ENCODE data around the gene TMEM205. TPM values are rescaled to one million over a fixed set of nuclear protein-coding genes. Genes with fewer than 3 reads are reported as not detected.

TMEM205 gene
- total and polyA plus RNA-seq, 2 of the 13 experiments (the other 11 are each of a cell fraction or from before 2014, with no cell fraction given): 45.5 to 98.7 TPM

- H4K20me1 ChIP-seq (ENCODE audit: insufficient read depth, low read length): no peaks in the 10 kb centered on the region
- no TSS peak for BruUV-seq (replicated peaks)
- H3K4me1 ChIP-seq (ENCODE audit: insufficient read depth, low read length): peaks cover 28% of the 10 kb centered on the region
- H3K36me3 ChIP-seq (replicated peaks in 1 of 2; ENCODE audit: control insufficient read depth in 1 of 2, insufficient read depth in 2 of 2, low read length in 2 of 2): no peaks in the 10 kb centered on the region
- no peaks in the 10 kb centered on the region for H3K9me3 ChIP-seq (ENCODE audit: low read length)
- POLR2A ChIA-PET: interaction anchor here (3.0 kb wide), 1 partner anchor 80 kb away, joined by 8 read pairs; the partner anchor contains the start of gene SWSAP1
- in situ Hi-C loops (cut with HindIII; ENCODE audit: extremely low pct_ligation_motif_present, low pct_unique_long_range_greater_than_20kb): no loop called here
- no peak overlapping the region for H3K27ac ChIP-seq (ENCODE audit: extremely low read length, insufficient read depth, low read length)
- no peak overlapping the region for H2AFZ ChIP-seq (ENCODE audit: low read length)
- no peak overlapping the region for H3K4me2 ChIP-seq (ENCODE audit: low read depth, low read length)
- intact Hi-C loops (cut with micrococcal nuclease; ENCODE audit: unreplicated experiment): loop anchor here (10.0 kb wide), 1 partner anchor 150 kb away; no protein-coding TSS in a partner anchor
- H3K4me3 ChIP-seq (replicated peaks in 1 of 3; ENCODE audit: insufficient read depth in 1 of 3, low read depth in 2 of 3, low read length in 3 of 3): no peak overlapping the region
- H3K27me3 ChIP-seq (ENCODE audit: control insufficient read depth in 1 of 2, insufficient read depth in 2 of 2, low read length in 2 of 2): peaks cover 3 to 19% of the 10 kb centered on the region in 2 experiments; a peak in 4 of 5 replicates
- TF ChIP-seq ZNF768 (CRISPR knock-in tag; IDR thresholded peaks at IDR 0.05) (peak; percentile 82), GLMP (CRISPR knock-in tag; IDR thresholded peaks at IDR 0.05; ENCODE audit: borderline replicate concordance) (no peak)
- no peaks in the 10 kb centered on the region for H3K79me2 ChIP-seq (ENCODE audit: insufficient read depth, low read length)
- CTCF ChIA-PET (ENCODE audit: low intra/inter-chr PET ratio, low total read pairs): no interaction called here
- WGBS (ENCODE audit: low lambda C conversion rate): 61% methylated on average over 4 of the region's 4 CpGs
- FAIRE-seq: no peak
- no peak overlapping the region for H3K9ac ChIP-seq (ENCODE audit: insufficient read depth, low read depth, low read length)
- DNase-seq (ENCODE audit: low spot score): no peak
- no peak for ATAC-seq
Measured at GRCh38 chr19:11295180-11295579, 50.9 kb downstream of the TMEM205 start.

GRCh38 chr19:11293433-11294389 is 52.4 kb downstream of the TMEM205 start:
- H4K20me1 ChIP-seq (ENCODE audit: insufficient read depth, low read length): no peaks in the 10 kb centered on the region
- peaks cover 43% of the 10 kb centered on the region for H3K4me1 ChIP-seq (ENCODE audit: insufficient read depth, low read length)
- peak overlapping the region; percentile 81 for H3K4me2 ChIP-seq (ENCODE audit: low read depth, low read length)
- DNase-seq (ENCODE audit: low spot score) (peak; percentile 78), ATAC-seq (peak; percentile 96), FAIRE-seq (peak; percentile 46)
- no peaks in the 10 kb centered on the region for H3K36me3 ChIP-seq (replicated peaks in 1 of 2; ENCODE audit: control insufficient read depth in 1 of 2, insufficient read depth in 2 of 2, low read length in 2 of 2)
- no peak overlapping the region for H3K27ac ChIP-seq (ENCODE audit: extremely low read length, insufficient read depth, low read length)
- CTCF ChIA-PET (ENCODE audit: low intra/inter-chr PET ratio, low total read pairs): interaction anchor here (1.0 to 1.8 kb wide), 4 partner anchors 87 to 189 kb away, joined by 3 to 10 read pairs (median 8); no protein-coding TSS in a partner anchor
- no peak overlapping the region for H3K9ac ChIP-seq (ENCODE audit: insufficient read depth, low read depth, low read length)
- no peak overlapping the region for H2AFZ ChIP-seq (ENCODE audit: low read length)
- WGBS (ENCODE audit: low lambda C conversion rate): 11% methylated on average over 21 of the region's 41 CpGs
- POLR2A ChIA-PET: interaction anchor here (0.6 to 1.0 kb wide), 8 partner anchors 25 to 187 kb away, joined by 3 to 11 read pairs (median 3); partner anchors contain the start of genes CCDC159, ODAD3, PRKCSH and SWSAP1
- intact Hi-C loops (cut with micrococcal nuclease; ENCODE audit: unreplicated experiment) (loop anchor here (2.0 to 10.0 kb wide), 2 partner anchors 87 to 151 kb away; no protein-coding TSS in a partner anchor), in situ Hi-C loops (cut with HindIII; ENCODE audit: extremely low pct_ligation_motif_present, low pct_unique_long_range_greater_than_20kb) (no loop called here)
- no peaks in the 10 kb centered on the region for H3K9me3 ChIP-seq (ENCODE audit: low read length)
- peaks cover 3 to 13% of the 10 kb centered on the region in 2 experiments; a peak in 4 of 5 replicates for H3K27me3 ChIP-seq (ENCODE audit: control insufficient read depth in 1 of 2, insufficient read depth in 2 of 2, low read length in 2 of 2)
- no peaks in the 10 kb centered on the region for H3K79me2 ChIP-seq (ENCODE audit: insufficient read depth, low read length)
- H3K4me3 ChIP-seq (replicated peaks in 1 of 3; ENCODE audit: insufficient read depth in 1 of 3, low read depth in 2 of 3, low read length in 3 of 3): peak overlapping the region in 1 of 3 experiments; percentile 56; a peak in 2 of 6 replicates
- BruUV-seq (replicated peaks): no TSS peak
- no peak for TF ChIP-seq ZNF577 (CRISPR knock-in tag; IDR thresholded peaks at IDR 0.05; ENCODE audit: borderline replicate concordance, low read depth)
- TF ChIP-seq ZNF556 (CRISPR knock-in tag; IDR thresholded peaks at IDR 0.05; ENCODE audit: borderline replicate concordance): peak; percentile 35; the same call in 1 of the 2 replicates
- TF ChIP-seq FOXP1 (IDR thresholded peaks at IDR 0.05): no peak
- no peak for TF ChIP-seq FOXP1 (CRISPR knock-in tag; IDR thresholded peaks at IDR 0.05)
- peak; percentile 56; the same call in 1 of the 2 replicates for TF ChIP-seq ZNF740 (CRISPR knock-in tag; IDR thresholded peaks at IDR 0.05)
- no peak for TF ChIP-seq ZNF75D (CRISPR knock-in tag; IDR thresholded peaks at IDR 0.05; ENCODE audit: borderline replicate concordance)
- no peak for TF ChIP-seq HDAC6 (IDR thresholded peaks at IDR 0.05; ENCODE audit: low read depth, low read length)
